H9 (cell line): ENCODE measurements around the gene LZTFL1. TPM values are rescaled to one million over a fixed set of nuclear protein-coding genes. Genes with fewer than 3 reads are reported as not detected.

ENCODE experiments used
- DNase-seq: peaks from one replicate; pipeline ENCODE4 v3.0.0-alpha.2; 2017
- H2AFZ ChIP-seq: one replicate; pipeline ENCODE4 v1.6.1; 2013; ENCODE audit warnings: mild to moderate bottlenecking, low read length, control low read depth, moderate library complexity
- H2AK5ac ChIP-seq: 2 replicates; pipeline ENCODE4 v1.6.1; 2013; ENCODE audit warnings: low read length, control low read depth, mixed read lengths; ENCODE audit not compliant: insufficient read length
- H2BK120ac ChIP-seq: one replicate; pipeline ENCODE4 v1.6.1; 2013; ENCODE audit warnings: low read depth, mild to moderate bottlenecking, low read length, control low read depth, inconsistent platforms; ENCODE audit not compliant: poor library complexity, severe bottlenecking
- H2BK12ac ChIP-seq: 2 replicates; pipeline ENCODE4 v1.6.1; 2013; ENCODE audit warnings: low read length, control low read depth, mixed read lengths, low read depth; ENCODE audit not compliant: insufficient read length
- H2BK15ac ChIP-seq: 2 replicates; pipeline ENCODE4 v1.6.1; 2013; ENCODE audit warnings: low read depth, low read length, control low read depth
- H2BK20ac ChIP-seq: one replicate; pipeline ENCODE4 v1.6.1; 2013; ENCODE audit warnings: low read depth, mild to moderate bottlenecking, low read length, control low read depth, inconsistent platforms; ENCODE audit not compliant: poor library complexity, severe bottlenecking
- H2BK5ac ChIP-seq: 2 replicates; pipeline ENCODE4 v1.6.1; 2013; ENCODE audit warnings: low read length, control low read depth, mixed read lengths; ENCODE audit not compliant: insufficient read length
- H3K14ac ChIP-seq: 2 replicates; pipeline ENCODE4 v1.6.1; 2013; ENCODE audit warnings: low read length, control low read depth; ENCODE audit not compliant: insufficient read depth
- H3K18ac ChIP-seq: 2 replicates; pipeline ENCODE4 v1.6.1; 2013; ENCODE audit warnings: low read depth, mild to moderate bottlenecking, mixed read lengths, low read length, control low read depth; ENCODE audit not compliant: insufficient read length
- H3K23ac ChIP-seq: 2 replicates; pipeline ENCODE4 v1.6.1; 2013; ENCODE audit warnings: low read length, control low read depth, mixed read lengths, low read depth; ENCODE audit not compliant: insufficient read length
- H3K23me2 ChIP-seq: 2 replicates; pipeline ENCODE4 v1.6.1; 2013; ENCODE audit warnings: low read depth, mild to moderate bottlenecking, mixed read lengths, low read length, control low read depth; ENCODE audit not compliant: insufficient read length, poor library complexity, severe bottlenecking
- H3K27ac ChIP-seq: 2 replicates; pipeline ENCODE4 v1.5.1; 2013; ENCODE audit warnings: low read length, control low read depth, mixed read lengths, low read depth; ENCODE audit not compliant: insufficient read length
- H3K27me3 ChIP-seq: 2 replicates; pipeline ENCODE4 v1.6.1; 2013; ENCODE audit warnings: low read length, control low read depth, inconsistent platforms; ENCODE audit not compliant: insufficient read depth
- H3K4ac ChIP-seq: 2 replicates; pipeline ENCODE4 v1.6.1; 2013; ENCODE audit warnings: low read depth, mild to moderate bottlenecking, control low read depth, inconsistent platforms, low read length, moderate library complexity
- H3K4me1 ChIP-seq: 2 replicates; pipeline ENCODE4 v1.6.1; 2013; ENCODE audit warnings: low read length, control low read depth, inconsistent platforms; ENCODE audit not compliant: insufficient read depth
- H3K4me2 ChIP-seq: 2 replicates; pipeline ENCODE4 v1.6.1; 2013; ENCODE audit warnings: low read length, control low read depth, mixed read lengths; ENCODE audit not compliant: insufficient read length, insufficient read depth
- H3K56ac ChIP-seq: 2 replicates; pipeline ENCODE4 v1.6.1; 2013; ENCODE audit warnings: low read depth, mild to moderate bottlenecking, mixed read lengths, low read length, control low read depth; ENCODE audit not compliant: insufficient read length
- H3K79me1 ChIP-seq: 2 replicates; pipeline ENCODE4 v1.6.1; 2013; ENCODE audit warnings: low read depth, mild to moderate bottlenecking, moderate library complexity, low read length, control low read depth, inconsistent platforms; ENCODE audit not compliant: insufficient read depth, poor library complexity, severe bottlenecking
- H3K79me2 ChIP-seq: 2 replicates; pipeline ENCODE4 v1.6.1; 2013; ENCODE audit warnings: low read length, control low read depth, inconsistent platforms; ENCODE audit not compliant: insufficient read depth
- H3K9ac ChIP-seq: 2 replicates; pipeline ENCODE4 v1.6.1; 2013; ENCODE audit warnings: low read length, control low read depth, mixed read lengths; ENCODE audit not compliant: insufficient read length; ENCODE audit errors: extremely low read depth
- H3K9me3 ChIP-seq: one replicate; pipeline ENCODE4 v1.6.1; 2013; ENCODE audit warnings: low read depth, low read length, inconsistent platforms; ENCODE audit not compliant: control insufficient read depth
- H3T11ph ChIP-seq: one replicate; pipeline ENCODE4 v1.6.1; 2013; ENCODE audit warnings: mild to moderate bottlenecking, low read length, control low read depth, inconsistent platforms
- H4K20me1 ChIP-seq: one replicate; pipeline ENCODE4 v1.6.1; 2013; ENCODE audit not compliant: control insufficient read depth, insufficient read length, insufficient read depth
- H4K5ac ChIP-seq: 2 replicates; pipeline ENCODE4 v1.6.1; 2013; ENCODE audit warnings: low read depth, mild to moderate bottlenecking, mixed read lengths, low read length, control low read depth; ENCODE audit not compliant: insufficient read length
- H4K8ac ChIP-seq: replicated peaks from 2 replicates; pipeline ENCODE4 v1.6.1; 2013; ENCODE audit warnings: low read length, control low read depth, mixed read lengths, low read depth; ENCODE audit not compliant: insufficient read length
- H4K91ac ChIP-seq: 2 replicates; pipeline ENCODE4 v1.6.1; 2013; ENCODE audit warnings: low read depth, mild to moderate bottlenecking, moderate library complexity, mixed read lengths, low read length, control low read depth; ENCODE audit not compliant: insufficient read length
- H3K27ac Mint-ChIP-seq, 3 experiments: 2 replicates in 2 of 3; 3 replicates in 1 of 3; pipeline ENCODE4 v1.8.0; 2020 to 2021; ENCODE audit warnings: mixed read lengths in 3 of 3, mild to moderate bottlenecking in 1 of 3, moderate library complexity in 1 of 3
- H3K27me3 Mint-ChIP-seq: 2 replicates; pipeline ENCODE4 v1.8.0; 2021; ENCODE audit warnings: low read depth, mild to moderate bottlenecking, moderate library complexity, mixed read lengths
- H3K36me3 Mint-ChIP-seq, 3 experiments: 2 replicates in 2 of 3; 3 replicates in 1 of 3; pipeline ENCODE4 v1.8.0; 2020 to 2021; ENCODE audit warnings: low read depth in 3 of 3, mixed read lengths in 3 of 3; ENCODE audit not compliant: insufficient read depth in 1 of 3
- H3K4me1 Mint-ChIP-seq, 2 experiments: 2 replicates each; pipeline ENCODE4 v1.8.0; 2020; ENCODE audit warnings: mixed read lengths in 2 of 2
- H3K4me3 Mint-ChIP-seq, 2 experiments: 2 replicates in 1 of 2; 3 replicates in 1 of 2; pipeline ENCODE4 v1.8.0; 2020 to 2021; ENCODE audit warnings: mild to moderate bottlenecking in 2 of 2, mixed read lengths in 2 of 2, moderate library complexity in 1 of 2
- H3K9me3 Mint-ChIP-seq, 2 experiments: 2 replicates in 1 of 2; 3 replicates in 1 of 2; pipeline ENCODE4 v1.8.0; 2020; ENCODE audit warnings: mild to moderate bottlenecking in 2 of 2, mixed read lengths in 2 of 2, moderate library complexity in 1 of 2
- WGBS: extraction: QIAGEN DNeasy Blood & Tissue Kit; methylation state at CpG from one replicate; pipeline ENCODE4 v1.1.7; 2013; ENCODE audit warnings: missing lambda C conversion rate, low lambda C conversion rate, mixed read lengths; ENCODE audit not compliant: insufficient read length; ENCODE audit errors: extremely low coverage; 5-methylcytosine and 5-hydroxymethylcytosine counted together
- total RNA-seq: library from RNA; stranded (reverse); gene quantifications from 2 replicates; pipeline ENCODE4 v1.2.1, GENCODE V29; 2021
- TF ChIP-seq, protein P1 (sequence below): fragments of 200-600 bp; sonication (generic); conservative IDR thresholded peaks from 3 replicates; pipeline ENCODE4 v1.8.0; 2021; ENCODE audit warnings: antibody characterized with exemption, mild to moderate bottlenecking

The LZTFL1 gene
- total RNA-seq, 1 experiment from 2014 or later: 12.2 TPM

DNA sequence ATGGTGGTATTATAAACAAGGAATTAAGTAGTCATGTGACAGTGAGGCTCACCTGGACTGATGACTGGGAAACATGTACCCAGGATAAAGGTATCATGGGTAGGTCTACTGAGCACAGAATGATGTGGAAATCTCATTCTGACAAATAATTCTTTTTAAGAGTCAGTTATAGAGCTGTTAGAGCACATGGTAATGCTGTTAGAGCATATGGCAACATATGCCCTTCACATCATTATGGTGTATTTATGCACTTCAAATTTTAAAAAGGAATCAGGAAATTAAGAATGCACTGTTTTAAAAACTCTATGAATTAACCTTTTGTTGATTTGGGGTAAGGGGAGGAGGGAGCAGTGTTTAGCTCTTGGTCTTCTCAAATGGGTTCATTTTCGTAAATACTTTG is 47.3 kb downstream of the LZTFL1 start:
- no peak overlapping the region for H3K18ac ChIP-seq
- no peaks in the 10 kb centered on the region for H3K9me3 ChIP-seq
- no peak overlapping the region for H3K9ac ChIP-seq
- H3K23ac ChIP-seq: no peak overlapping the region
- H3K27ac ChIP-seq: no peak overlapping the region
- no peak overlapping the region for H2AFZ ChIP-seq
- peaks cover 0 to 11% (median 2%) of the 10 kb centered on the region in 3 experiments; a peak in 4 of 7 replicates for H3K36me3 Mint-ChIP-seq
- H3K4me1 Mint-ChIP-seq: peaks cover 10 to 14% of the 10 kb centered on the region in 2 experiments
- no peak overlapping the region for H3K56ac ChIP-seq
- H3K4me2 ChIP-seq: no peak overlapping the region
- H4K5ac ChIP-seq: no peak overlapping the region
- peaks cover 86% of the 10 kb centered on the region for H3K27me3 Mint-ChIP-seq
- H2BK120ac ChIP-seq: no peak overlapping the region
- no peak overlapping the region for H2BK15ac ChIP-seq
- peaks cover 8% of the 10 kb centered on the region for H3K23me2 ChIP-seq
- H3K4me1 ChIP-seq: no peaks in the 10 kb centered on the region
- no peaks in the 10 kb centered on the region for H3K79me1 ChIP-seq
- H3K27ac Mint-ChIP-seq: no peak overlapping the region
- TF ChIP-seq, protein P1, sequence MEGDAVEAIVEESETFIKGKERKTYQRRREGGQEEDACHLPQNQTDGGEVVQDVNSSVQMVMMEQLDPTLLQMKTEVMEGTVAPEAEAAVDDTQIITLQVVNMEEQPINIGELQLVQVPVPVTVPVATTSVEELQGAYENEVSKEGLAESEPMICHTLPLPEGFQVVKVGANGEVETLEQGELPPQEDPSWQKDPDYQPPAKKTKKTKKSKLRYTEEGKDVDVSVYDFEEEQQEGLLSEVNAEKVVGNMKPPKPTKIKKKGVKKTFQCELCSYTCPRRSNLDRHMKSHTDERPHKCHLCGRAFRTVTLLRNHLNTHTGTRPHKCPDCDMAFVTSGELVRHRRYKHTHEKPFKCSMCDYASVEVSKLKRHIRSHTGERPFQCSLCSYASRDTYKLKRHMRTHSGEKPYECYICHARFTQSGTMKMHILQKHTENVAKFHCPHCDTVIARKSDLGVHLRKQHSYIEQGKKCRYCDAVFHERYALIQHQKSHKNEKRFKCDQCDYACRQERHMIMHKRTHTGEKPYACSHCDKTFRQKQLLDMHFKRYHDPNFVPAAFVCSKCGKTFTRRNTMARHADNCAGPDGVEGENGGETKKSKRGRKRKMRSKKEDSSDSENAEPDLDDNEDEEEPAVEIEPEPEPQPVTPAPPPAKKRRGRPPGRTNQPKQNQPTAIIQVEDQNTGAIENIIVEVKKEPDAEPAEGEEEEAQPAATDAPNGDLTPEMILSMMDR: no peak
- no peak overlapping the region for H3T11ph ChIP-seq
- H2BK20ac ChIP-seq: no peak overlapping the region
- H2AK5ac ChIP-seq: no peak overlapping the region
- H4K20me1 ChIP-seq: no peaks in the 10 kb centered on the region
- no peak overlapping the region for H3K4me3 Mint-ChIP-seq
- H3K4ac ChIP-seq: no peak overlapping the region
- peaks cover 32% of the 10 kb centered on the region for H3K27me3 ChIP-seq
- no peak overlapping the region for H3K14ac ChIP-seq
- H4K91ac ChIP-seq: no peak overlapping the region
- WGBS: no CpG with 5 or more reads among the region's 1 CpG
- peaks cover 4 to 12% of the 10 kb centered on the region in 2 experiments for H3K9me3 Mint-ChIP-seq
- H2BK5ac ChIP-seq: no peak overlapping the region
- H2BK12ac ChIP-seq: no peak overlapping the region
- H4K8ac ChIP-seq: no peak overlapping the region
- no peak for DNase-seq
- no peaks in the 10 kb centered on the region for H3K79me2 ChIP-seq
